Measurements from ENCODE around the gene DENND5B. TPM values are rescaled to one million over a fixed set of nuclear protein-coding genes. Genes with fewer than 3 reads are reported as not detected.
A peak's percentile ranks its signal among the peaks of the same experiment; 100 is the strongest.

Gene DENND5B
- total RNA-seq, 1 experiment from 2014 or later, result 18.6 TPM

GRCh38 chr12:31594681-31595080 is 3.7 kb upstream of the DENND5B start:
- Mint-ChIP-seq H3K9me3 (ENCODE audit: unreplicated experiment) (no peaks in the 10 kb centered on the region), H3K4me1 (ENCODE audit: insufficient read depth, unreplicated experiment) (peaks cover 1% of the 10 kb centered on the region)
- POLR2A ChIA-PET, result interaction anchor here (1.3 kb wide), 1 partner anchor 77 kb away, joined by 5 read pairs; no protein-coding TSS in a partner anchor

GRCh38 chr12:31591380-31591901 is 505 bp upstream of the DENND5B start:
- ChIA-PET CTCF (interaction anchor here (0.7 kb wide), 1 partner anchor 50 kb away, joined by 3 read pairs; no protein-coding TSS in a partner anchor), POLR2A (interaction anchor here (1.1 to 4.8 kb wide), 13 partner anchors 7 to 274 kb away, joined by 3 to 119 read pairs (median 10); no protein-coding TSS in a partner anchor)
- Mint-ChIP-seq H3K36me3 (ENCODE audit: insufficient read depth, unreplicated experiment) (peaks cover 6% of the 10 kb centered on the region), H3K27me3 (ENCODE audit: insufficient read depth, unreplicated experiment) (no peaks in the 10 kb centered on the region), H3K9me3 (ENCODE audit: unreplicated experiment) (no peaks in the 10 kb centered on the region), H3K4me3 (ENCODE audit: unreplicated experiment) (peak overlapping the region; percentile 96), H3K27ac (ENCODE audit: low read depth, unreplicated experiment) (peak overlapping the region; percentile 79), H3K4me1 (ENCODE audit: insufficient read depth, unreplicated experiment) (peaks cover 28% of the 10 kb centered on the region)
- intact Hi-C loops (cut with micrococcal nuclease), result loop anchor here (5.0 kb wide), 1 partner anchor 169 kb away; no protein-coding TSS in a partner anchor
- DNase-seq (ENCODE audit: unreplicated experiment), result no peak
- TSS peak; percentile 49 for BruUV-seq (replicated peaks)
- no peak for TF ChIP-seq CTCF (IDR thresholded peaks at IDR 0.05; ENCODE audit: unreplicated experiment)

More at GRCh38 chr12:31594681-31595080, 3.7 kb upstream of the DENND5B start:
- CTCF ChIA-PET, result interaction anchor here (1.5 kb wide), 1 partner anchor 41 kb away, joined by 4 read pairs; no protein-coding TSS in a partner anchor
- no peak overlapping the region for H3K27ac Mint-ChIP-seq (ENCODE audit: low read depth, unreplicated experiment)
- DNase-seq (ENCODE audit: unreplicated experiment), result no peak
- no peaks in the 10 kb centered on the region for H3K36me3 Mint-ChIP-seq (ENCODE audit: insufficient read depth, unreplicated experiment)
- no peak for TF ChIP-seq CTCF (IDR thresholded peaks at IDR 0.05; ENCODE audit: unreplicated experiment)
- H3K27me3 Mint-ChIP-seq (ENCODE audit: insufficient read depth, unreplicated experiment), result no peaks in the 10 kb centered on the region
- BruUV-seq (replicated peaks), result no TSS peak
- intact Hi-C loops (cut with micrococcal nuclease), result loop anchor here (5.0 kb wide), 1 partner anchor 172 kb away; no protein-coding TSS in a partner anchor
- no peak overlapping the region for H3K4me3 Mint-ChIP-seq (ENCODE audit: unreplicated experiment)

GRCh38 chr12:31589904-31590641 is 863 bp downstream of the DENND5B start:
- no peak for TF ChIP-seq CTCF (IDR thresholded peaks at IDR 0.05; ENCODE audit: unreplicated experiment)
- CTCF ChIA-PET, result interaction anchor here (0.5 to 1.5 kb wide), 8 partner anchors 11 to 186 kb away, joined by 3 to 5 read pairs (median 3); no protein-coding TSS in a partner anchor

GRCh38 chr12:31589598-31589903 is 1.4 kb downstream of the DENND5B start:
- no peak for TF ChIP-seq CTCF (IDR thresholded peaks at IDR 0.05; ENCODE audit: unreplicated experiment)
- Mint-ChIP-seq H3K4me3 (ENCODE audit: unreplicated experiment) (peak overlapping the region; percentile 96), H3K4me1 (ENCODE audit: insufficient read depth, unreplicated experiment) (peaks cover 39% of the 10 kb centered on the region), H3K27me3 (ENCODE audit: insufficient read depth, unreplicated experiment) (no peaks in the 10 kb centered on the region), H3K36me3 (ENCODE audit: insufficient read depth, unreplicated experiment) (peaks cover 6% of the 10 kb centered on the region), H3K9me3 (ENCODE audit: unreplicated experiment) (no peaks in the 10 kb centered on the region), H3K27ac (ENCODE audit: low read depth, unreplicated experiment) (peak overlapping the region; percentile 92)
- POLR2A ChIA-PET, result interaction anchor here (0.7 to 4.8 kb wide), 21 partner anchors 8 to 722 kb away, joined by 3 to 119 read pairs (median 6); no protein-coding TSS in a partner anchor
- CTCF ChIA-PET, result interaction anchor here (0.7 to 1.5 kb wide), 2 partner anchors 11 to 16 kb away, joined by 3 to 5 read pairs; no protein-coding TSS in a partner anchor
- no peak for DNase-seq (ENCODE audit: unreplicated experiment)
- intact Hi-C loops (cut with micrococcal nuclease), result loop anchor here (1.0 to 2.0 kb wide), 2 partner anchors 71 to 186 kb away; no protein-coding TSS in a partner anchor
- BruUV-seq (replicated peaks), result no TSS peak

More at GRCh38 chr12:31589904-31590641, 863 bp downstream of the DENND5B start:
- peak overlapping the region; percentile 96 for H3K4me3 Mint-ChIP-seq (ENCODE audit: unreplicated experiment)
- peak overlapping the region; percentile 92 for H3K27ac Mint-ChIP-seq (ENCODE audit: low read depth, unreplicated experiment)
- no peaks in the 10 kb centered on the region for H3K9me3 Mint-ChIP-seq (ENCODE audit: unreplicated experiment)
- DNase-seq (ENCODE audit: unreplicated experiment), result peak; percentile 76
- no peaks in the 10 kb centered on the region for H3K27me3 Mint-ChIP-seq (ENCODE audit: insufficient read depth, unreplicated experiment)
- peaks cover 36% of the 10 kb centered on the region for H3K4me1 Mint-ChIP-seq (ENCODE audit: insufficient read depth, unreplicated experiment)
- POLR2A ChIA-PET, result interaction anchor here (0.6 to 4.8 kb wide), 35 partner anchors 9 to 722 kb away, joined by 3 to 119 read pairs (median 4); partner anchors contain the start of genes BICD1 and ETFBKMT
- intact Hi-C loops (cut with micrococcal nuclease), result loop anchor here (1.0 to 5.0 kb wide), 4 partner anchors 46 to 187 kb away; no protein-coding TSS in a partner anchor
- H3K36me3 Mint-ChIP-seq (ENCODE audit: insufficient read depth, unreplicated experiment), result peaks cover 6% of the 10 kb centered on the region
- TSS peak; percentile 52 for BruUV-seq (replicated peaks)
